ENCODE data around the gene TLE5.
"Not testable (repeated sequence)": the region's sequence is repeated elsewhere in the genome, so short reads cannot be mapped to it uniquely, and the experiment has no call there.

TLE5 gene

GRCh38 chr19:3045885-3046697, 16.2 kb downstream of the TLE5 start:
- Mint-ChIP-seq H3K4me3 (no peak overlapping the region), H3K4me1 (peaks cover 29% of the 10 kb centered on the region), H3K9me3 (no peaks in the 10 kb centered on the region), H3K27me3 (peaks cover 20% of the 10 kb centered on the region), H3K36me3 (no peaks in the 10 kb centered on the region), H3K27ac (no peak overlapping the region)
- no peak for ATAC-seq

GRCh38 chr19:3045191-3045590, 17.1 kb downstream of the TLE5 start:
- no peak overlapping the region for H3K27ac Mint-ChIP-seq
- peaks cover 22% of the 10 kb centered on the region for H3K27me3 Mint-ChIP-seq

GRCh38 chr19:3042621-3043267, 19.6 kb downstream of the TLE5 start:
- H3K36me3 Mint-ChIP-seq: no peaks in the 10 kb centered on the region
- peaks cover 22% of the 10 kb centered on the region for H3K27me3 Mint-ChIP-seq
- H3K9me3 Mint-ChIP-seq: no peaks in the 10 kb centered on the region
- H3K27ac Mint-ChIP-seq: no peak overlapping the region
- H3K4me3 Mint-ChIP-seq: no peak overlapping the region
- H3K4me1 Mint-ChIP-seq: peaks cover 25% of the 10 kb centered on the region
- no peak for ATAC-seq

More at GRCh38 chr19:3045191-3045590, 17.1 kb downstream of the TLE5 start:
- Mint-ChIP-seq H3K4me1 (peaks cover 29% of the 10 kb centered on the region), H3K4me3 (no peak overlapping the region), H3K9me3 (no peaks in the 10 kb centered on the region), H3K36me3 (no peaks in the 10 kb centered on the region)
- ATAC-seq: no peak

GRCh38 chr19:3041761-3042620, 20.3 kb downstream of the TLE5 start:
- Mint-ChIP-seq H3K9me3 (no peaks in the 10 kb centered on the region), H3K36me3 (no peaks in the 10 kb centered on the region), H3K4me1 (peaks cover 20% of the 10 kb centered on the region), H3K27ac (no peak overlapping the region), H3K4me3 (no peak overlapping the region), H3K27me3 (peaks cover 22% of the 10 kb centered on the region)
- peak; percentile 40 for ATAC-seq

GRCh38 chr19:3041327-3041726, 21.0 kb downstream of the TLE5 start:
- Mint-ChIP-seq H3K9me3 (no peaks in the 10 kb centered on the region), H3K36me3 (no peaks in the 10 kb centered on the region), H3K27ac (no peak overlapping the region), H3K27me3 (peaks cover 22% of the 10 kb centered on the region), H3K4me1 (peaks cover 25% of the 10 kb centered on the region), H3K4me3 (no peak overlapping the region)
- no peak for ATAC-seq

- no peaks in the 10 kb centered on the region for H3K9me3 Mint-ChIP-seq
- H3K27ac Mint-ChIP-seq: no peak overlapping the region
- H3K27me3 Mint-ChIP-seq: peaks cover 24% of the 10 kb centered on the region
- no peak for ATAC-seq
- H3K4me3 Mint-ChIP-seq: no peak overlapping the region
- no peaks in the 10 kb centered on the region for H3K36me3 Mint-ChIP-seq
- peaks cover 37% of the 10 kb centered on the region for H3K4me1 Mint-ChIP-seq
Measured at GRCh38 chr19:3039641-3040077, 22.6 kb downstream of the TLE5 start.

GRCh38 chr19:3039125-3039524, 23.2 kb downstream of the TLE5 start:
- H3K4me1 Mint-ChIP-seq: peaks cover 42% of the 10 kb centered on the region
- no peak for ATAC-seq
- H3K36me3 Mint-ChIP-seq: no peaks in the 10 kb centered on the region
- H3K9me3 Mint-ChIP-seq: no peaks in the 10 kb centered on the region
- H3K4me3 Mint-ChIP-seq: no peak overlapping the region
- peaks cover 30% of the 10 kb centered on the region for H3K27me3 Mint-ChIP-seq
- no peak overlapping the region for H3K27ac Mint-ChIP-seq

GRCh38 chr19:3038214-3038613, 24.1 kb downstream of the TLE5 start:
- no peaks in the 10 kb centered on the region for H3K9me3 Mint-ChIP-seq
- H3K4me3 Mint-ChIP-seq: no peak overlapping the region
- H3K36me3 Mint-ChIP-seq: no peaks in the 10 kb centered on the region
- H3K4me1 Mint-ChIP-seq: peaks cover 42% of the 10 kb centered on the region
- no peak for ATAC-seq
- peaks cover 39% of the 10 kb centered on the region for H3K27me3 Mint-ChIP-seq
- no peak overlapping the region for H3K27ac Mint-ChIP-seq

- Mint-ChIP-seq H3K4me1 (peaks cover 35% of the 10 kb centered on the region), H3K4me3 (peak overlapping the region; percentile 89), H3K27me3 (peaks cover 38% of the 10 kb centered on the region), H3K27ac (peak overlapping the region; percentile 91)
- not testable (repeated sequence) for ATAC-seq, H3K9me3 Mint-ChIP-seq, H3K36me3 Mint-ChIP-seq
Measured at GRCh38 chr19:3036977-3037544, 25.2 kb downstream of the TLE5 start.

GRCh38 chr19:3036119-3036976, 25.9 kb downstream of the TLE5 start:
- peaks cover 38% of the 10 kb centered on the region for H3K27me3 Mint-ChIP-seq
- peak overlapping the region; percentile 89 for H3K4me3 Mint-ChIP-seq
- H3K9me3 Mint-ChIP-seq: no peaks in the 10 kb centered on the region
- peak overlapping the region; percentile 91 for H3K27ac Mint-ChIP-seq
- no peaks in the 10 kb centered on the region for H3K36me3 Mint-ChIP-seq
- H3K4me1 Mint-ChIP-seq: peaks cover 31% of the 10 kb centered on the region
- peak; percentile 82 for ATAC-seq

- peak; percentile 96 for ATAC-seq
- Mint-ChIP-seq H3K27me3 (peaks cover 41% of the 10 kb centered on the region), H3K27ac (peak overlapping the region; percentile 91), H3K36me3 (no peaks in the 10 kb centered on the region), H3K9me3 (no peaks in the 10 kb centered on the region), H3K4me3 (peak overlapping the region; percentile 89), H3K4me1 (peaks cover 29% of the 10 kb centered on the region)
Measured at GRCh38 chr19:3035542-3036118, 26.7 kb downstream of the TLE5 start.

GRCh38 chr19:3034656-3035541, 27.4 kb downstream of the TLE5 start:
- H3K4me1 Mint-ChIP-seq: peaks cover 29% of the 10 kb centered on the region
- no peaks in the 10 kb centered on the region for H3K36me3 Mint-ChIP-seq
- peak overlapping the region; percentile 91 for H3K27ac Mint-ChIP-seq
- ATAC-seq: no peak
- H3K4me3 Mint-ChIP-seq: peak overlapping the region; percentile 89
- no peaks in the 10 kb centered on the region for H3K9me3 Mint-ChIP-seq
- H3K27me3 Mint-ChIP-seq: peaks cover 48% of the 10 kb centered on the region

GRCh38 chr19:3034406-3034655, 28.0 kb downstream of the TLE5 start:
- no peak for ATAC-seq
- H3K4me3 Mint-ChIP-seq: no peak overlapping the region
- H3K27ac Mint-ChIP-seq: peak overlapping the region; percentile 91
- peaks cover 24% of the 10 kb centered on the region for H3K4me1 Mint-ChIP-seq
- no peaks in the 10 kb centered on the region for H3K36me3 Mint-ChIP-seq
- H3K9me3 Mint-ChIP-seq: no peaks in the 10 kb centered on the region
- peaks cover 51% of the 10 kb centered on the region for H3K27me3 Mint-ChIP-seq
